Urinary bladder (tissue), 4 donors: ENCODE measurements around the gene SOS2. TPM values are rescaled to one million over a fixed set of nuclear protein-coding genes. Genes with fewer than 3 reads are reported as not detected.

Experiments
- DNase-seq: peaks from one replicate; pipeline ENCODE4 v3.0.0-alpha.2; 2015; ENCODE audit errors: extremely low spot score
- H3K27ac ChIP-seq: one replicate; pipeline ENCODE4 v1.5.1; 2013; ENCODE audit warnings: low read depth, mild to moderate bottlenecking, moderate library complexity
- H3K36me3 ChIP-seq: one replicate; pipeline ENCODE4 v1.6.1; 2013; ENCODE audit warnings: mild to moderate bottlenecking, moderate library complexity; ENCODE audit not compliant: insufficient read depth
- H3K4me1 ChIP-seq: one replicate; pipeline ENCODE4 v1.6.1; 2013; ENCODE audit warnings: mild to moderate bottlenecking, moderate library complexity; ENCODE audit not compliant: insufficient read depth
- H3K4me3 ChIP-seq: one replicate; pipeline ENCODE4 v1.5.1; 2013; ENCODE audit warnings: low read depth, low read length
- WGBS: extraction: QIAGEN DNeasy Blood & Tissue Kit; methylation state at CpG from one replicate; pipeline ENCODE4 v1.1.7; 2013; 5-methylcytosine and 5-hydroxymethylcytosine counted together
- polyA plus RNA-seq: library from polyadenylated mRNA; stranded (reverse); fragments of 200-250 nt; gene quantifications from one replicate; pipeline ENCODE4 v1.2.3, GENCODE V29; 2013
- total RNA-seq: library from RNA; depleted of rRNA; stranded (reverse); fragments of >200 nt; gene quantifications from one replicate; pipeline ENCODE4 v1.2.3, GENCODE V29; 2014
- donor health status: healthy with polysubstance abuse.
- donor health status: healthy.

SOS2 gene
- total and polyA plus RNA-seq, 2 donors, result 17.5 to 87.9 TPM

- Histone ChIP-seq H3K27ac (no peak overlapping the region), H3K36me3 (no peaks in the 10 kb centered on the region), H3K4me3 (no peak overlapping the region), H3K4me1 (no peaks in the 10 kb centered on the region)
- 92% methylated on average over 11 of the region's 11 CpGs for WGBS
- no peak for DNase-seq
Observed at GRCh38 chr14:50094056-50094755, 137.2 kb downstream of the SOS2 start.

GRCh38 chr14:50093496-50093895, 137.9 kb downstream of the SOS2 start:
- H3K27ac ChIP-seq, result no peak overlapping the region
- H3K4me3 ChIP-seq, result no peak overlapping the region
- DNase-seq, result no peak
- no peaks in the 10 kb centered on the region for H3K4me1 ChIP-seq
- no peaks in the 10 kb centered on the region for H3K36me3 ChIP-seq
- WGBS, result 36% methylated on average over 2 of the region's 2 CpGs

- H3K4me1 ChIP-seq, result no peaks in the 10 kb centered on the region
- no peak for DNase-seq
- no peak overlapping the region for H3K27ac ChIP-seq
- no peaks in the 10 kb centered on the region for H3K36me3 ChIP-seq
- WGBS, result 91% methylated on average over 6 of the region's 6 CpGs
- no peak overlapping the region for H3K4me3 ChIP-seq
Observed at GRCh38 chr14:50092006-50092555, 139.3 kb downstream of the SOS2 start.

GRCh38 chr14:50091240-50091913, 140.0 kb downstream of the SOS2 start:
- Histone ChIP-seq H3K36me3 (no peaks in the 10 kb centered on the region), H3K27ac (no peak overlapping the region), H3K4me3 (no peak overlapping the region), H3K4me1 (no peaks in the 10 kb centered on the region)
- DNase-seq, result no peak
- 81% methylated on average over 7 of the region's 7 CpGs for WGBS

- 89% methylated on average over 5 of the region's 5 CpGs for WGBS
- no peaks in the 10 kb centered on the region for H3K36me3 ChIP-seq
- no peak for DNase-seq
- H3K4me1 ChIP-seq, result no peaks in the 10 kb centered on the region
- no peak overlapping the region for H3K27ac ChIP-seq
- no peak overlapping the region for H3K4me3 ChIP-seq
Observed at GRCh38 chr14:50089208-50089607, 142.2 kb downstream of the SOS2 start.

GRCh38 chr14:50088731-50089130, 142.6 kb downstream of the SOS2 start:
- Histone ChIP-seq H3K36me3 (no peaks in the 10 kb centered on the region), H3K4me3 (no peak overlapping the region), H3K27ac (no peak overlapping the region), H3K4me1 (no peaks in the 10 kb centered on the region)
- no peak for DNase-seq
- 49% methylated on average over 2 of the region's 2 CpGs for whole genome bisulfite sequencing

- Histone ChIP-seq H3K27ac (no peak overlapping the region), H3K4me3 (no peak overlapping the region)
- 83% methylated on average over 2 of the region's 2 CpGs for WGBS
Observed at GRCh38 chr14:50088117-50088515, 143.3 kb downstream of the SOS2 start.

GRCh38 chr14:50087341-50088116, 143.8 kb downstream of the SOS2 start:
- no peaks in the 10 kb centered on the region for H3K36me3 ChIP-seq
- 48% methylated on average over 1 of the region's 1 CpG for WGBS
- no peaks in the 10 kb centered on the region for H3K4me1 ChIP-seq
- no peak overlapping the region for H3K4me3 ChIP-seq
- no peak overlapping the region for H3K27ac ChIP-seq
- DNase-seq, result no peak

More at GRCh38 chr14:50088117-50088515, 143.3 kb downstream of the SOS2 start:
- no peak for DNase-seq
- Histone ChIP-seq H3K4me1 (no peaks in the 10 kb centered on the region), H3K36me3 (no peaks in the 10 kb centered on the region)

GRCh38 chr14:50086321-50086711, 145.1 kb downstream of the SOS2 start:
- DNase-seq, result no peak
- no peak overlapping the region for H3K4me3 ChIP-seq
- no peaks in the 10 kb centered on the region for H3K4me1 ChIP-seq
- no peaks in the 10 kb centered on the region for H3K36me3 ChIP-seq
- H3K27ac ChIP-seq, result no peak overlapping the region
- 84% methylated on average over 2 of the region's 2 CpGs for WGBS

- H3K4me1 ChIP-seq, result no peaks in the 10 kb centered on the region
- no peak overlapping the region for H3K4me3 ChIP-seq
- H3K36me3 ChIP-seq, result no peaks in the 10 kb centered on the region
- DNase-seq, result no peak
- WGBS, result 77% methylated on average over 10 of the region's 10 CpGs
- no peak overlapping the region for H3K27ac ChIP-seq
Observed at GRCh38 chr14:50085570-50086320, 145.6 kb downstream of the SOS2 start.

- Histone ChIP-seq H3K36me3 (no peaks in the 10 kb centered on the region), H3K4me3 (no peak overlapping the region), H3K4me1 (no peaks in the 10 kb centered on the region), H3K27ac (no peak overlapping the region)
- DNase-seq, result no peak
- WGBS, result 91% methylated on average over 3 of the region's 3 CpGs
Observed at GRCh38 chr14:50084666-50085065, 146.7 kb downstream of the SOS2 start.

- no peak overlapping the region for H3K4me3 ChIP-seq
- no peaks in the 10 kb centered on the region for H3K36me3 ChIP-seq
- H3K27ac ChIP-seq, result peak overlapping the region; percentile 25
- DNase-seq, result no peak
- H3K4me1 ChIP-seq, result no peaks in the 10 kb centered on the region
- 85% methylated on average over 17 of the region's 17 CpGs for WGBS
Observed at GRCh38 chr14:50083467-50084337, 147.7 kb downstream of the SOS2 start.
